ENCODE results near the gene TMEM39B.

The TMEM39B gene

DNA sequence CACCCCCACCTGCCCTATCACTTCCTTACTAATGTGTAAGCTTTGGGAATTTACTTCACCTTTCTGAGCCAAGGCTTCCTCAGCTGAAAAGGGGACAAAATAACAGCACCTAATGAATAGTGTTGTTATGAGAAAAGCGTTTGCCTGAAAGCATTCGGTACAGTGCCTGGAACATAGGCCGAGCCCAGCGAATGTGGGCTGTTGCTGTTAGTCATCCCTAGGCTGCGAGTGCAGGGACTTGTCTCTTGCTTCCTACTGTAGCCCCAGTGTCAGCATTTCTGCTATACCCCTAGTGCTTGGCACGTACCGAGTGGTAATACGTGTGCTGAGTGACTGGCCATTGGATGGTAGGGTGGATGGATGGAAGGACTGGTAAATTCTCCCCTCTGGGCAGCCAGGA, 18.4 kb downstream of the TMEM39B start:
- TF ChIP-seq, protein P1, sequence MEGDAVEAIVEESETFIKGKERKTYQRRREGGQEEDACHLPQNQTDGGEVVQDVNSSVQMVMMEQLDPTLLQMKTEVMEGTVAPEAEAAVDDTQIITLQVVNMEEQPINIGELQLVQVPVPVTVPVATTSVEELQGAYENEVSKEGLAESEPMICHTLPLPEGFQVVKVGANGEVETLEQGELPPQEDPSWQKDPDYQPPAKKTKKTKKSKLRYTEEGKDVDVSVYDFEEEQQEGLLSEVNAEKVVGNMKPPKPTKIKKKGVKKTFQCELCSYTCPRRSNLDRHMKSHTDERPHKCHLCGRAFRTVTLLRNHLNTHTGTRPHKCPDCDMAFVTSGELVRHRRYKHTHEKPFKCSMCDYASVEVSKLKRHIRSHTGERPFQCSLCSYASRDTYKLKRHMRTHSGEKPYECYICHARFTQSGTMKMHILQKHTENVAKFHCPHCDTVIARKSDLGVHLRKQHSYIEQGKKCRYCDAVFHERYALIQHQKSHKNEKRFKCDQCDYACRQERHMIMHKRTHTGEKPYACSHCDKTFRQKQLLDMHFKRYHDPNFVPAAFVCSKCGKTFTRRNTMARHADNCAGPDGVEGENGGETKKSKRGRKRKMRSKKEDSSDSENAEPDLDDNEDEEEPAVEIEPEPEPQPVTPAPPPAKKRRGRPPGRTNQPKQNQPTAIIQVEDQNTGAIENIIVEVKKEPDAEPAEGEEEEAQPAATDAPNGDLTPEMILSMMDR (IDR thresholded peaks at IDR 0.05) = no peak
- no peaks in the 10 kb centered on the region for H3K4me1 Mint-ChIP-seq
- peaks cover 65% of the 10 kb centered on the region for H3K36me3 Mint-ChIP-seq (ENCODE audit: low read depth)
- no peaks in the 10 kb centered on the region for H3K9me3 Mint-ChIP-seq
- no peak for DNase-seq
- H3K27ac Mint-ChIP-seq = no peak overlapping the region
- no peak overlapping the region for H3K4me3 Mint-ChIP-seq
- no peaks in the 10 kb centered on the region for H3K27me3 Mint-ChIP-seq (ENCODE audit: low read depth, poor library complexity)

DNA sequence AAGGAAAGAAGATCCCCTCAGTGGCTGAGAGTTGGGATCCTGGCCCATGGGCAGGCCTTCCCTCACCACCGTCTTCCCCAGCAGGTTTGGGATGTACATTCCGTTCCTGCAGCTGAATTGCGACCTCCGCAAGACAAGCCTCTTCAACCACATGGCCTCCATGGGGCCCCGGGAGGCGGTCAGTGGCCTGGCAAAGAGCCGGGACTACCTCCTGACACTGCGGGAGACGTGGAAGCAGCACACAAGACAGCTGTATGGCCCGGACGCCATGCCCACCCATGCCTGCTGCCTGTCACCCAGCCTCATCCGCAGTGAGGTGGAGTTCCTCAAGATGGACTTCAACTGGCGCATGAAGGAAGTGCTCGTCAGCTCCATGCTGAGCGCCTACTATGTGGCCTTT, 18.9 kb downstream of the TMEM39B start:
- DNase-seq = no peak
- TF ChIP-seq, protein P1 (IDR thresholded peaks at IDR 0.05) = no peak
- no peaks in the 10 kb centered on the region for H3K4me1 Mint-ChIP-seq
- no peaks in the 10 kb centered on the region for H3K27me3 Mint-ChIP-seq (ENCODE audit: low read depth, poor library complexity)
- H3K27ac Mint-ChIP-seq = peak overlapping the region; percentile 80
- peaks cover 63% of the 10 kb centered on the region for H3K36me3 Mint-ChIP-seq (ENCODE audit: low read depth)
- no peak overlapping the region for H3K4me3 Mint-ChIP-seq
- no peaks in the 10 kb centered on the region for H3K9me3 Mint-ChIP-seq

DNA sequence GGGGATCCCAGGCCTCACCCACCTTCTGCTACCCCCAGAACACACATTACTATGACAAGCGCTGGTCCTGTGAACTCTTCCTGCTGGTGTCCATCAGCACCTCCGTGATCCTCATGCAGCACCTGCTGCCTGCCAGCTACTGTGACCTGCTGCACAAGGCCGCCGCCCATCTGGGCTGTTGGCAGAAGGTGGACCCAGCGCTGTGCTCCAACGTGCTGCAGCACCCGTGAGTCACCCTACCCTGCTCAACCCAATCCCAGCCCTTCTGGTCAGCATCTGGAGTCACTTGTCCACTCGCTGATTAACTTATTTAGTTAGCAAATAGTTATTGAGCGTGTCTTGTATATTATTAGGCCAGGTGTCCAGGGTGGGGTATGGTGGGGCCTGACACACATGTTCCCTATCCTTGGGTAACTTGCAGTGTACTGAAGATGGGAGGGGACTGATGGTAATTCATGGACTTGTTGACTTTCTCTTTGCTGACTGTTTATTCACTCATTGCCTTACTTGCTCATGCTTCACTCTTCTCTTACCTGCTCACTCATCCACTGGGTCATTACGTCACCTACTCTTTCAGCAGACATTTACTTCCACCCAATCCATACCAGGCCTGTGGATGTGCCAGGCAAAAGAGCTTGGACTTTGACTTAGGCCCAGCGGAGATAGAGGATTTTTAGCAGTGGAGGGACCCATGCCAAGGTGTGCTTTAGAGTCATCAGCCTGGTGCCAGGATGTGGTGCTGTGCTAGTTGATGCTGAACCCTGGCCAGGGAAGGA, 22.2 kb downstream of the TMEM39B start:
- Mint-ChIP-seq H3K27me3 (ENCODE audit: low read depth, poor library complexity) (no peaks in the 10 kb centered on the region), H3K4me3 (no peak overlapping the region), H3K4me1 (no peaks in the 10 kb centered on the region), H3K36me3 (ENCODE audit: low read depth) (peaks cover 74% of the 10 kb centered on the region), H3K9me3 (no peaks in the 10 kb centered on the region), H3K27ac (no peak overlapping the region)
- TF ChIP-seq, protein P1 (IDR thresholded peaks at IDR 0.05) = no peak
- DNase-seq = no peak

DNA sequence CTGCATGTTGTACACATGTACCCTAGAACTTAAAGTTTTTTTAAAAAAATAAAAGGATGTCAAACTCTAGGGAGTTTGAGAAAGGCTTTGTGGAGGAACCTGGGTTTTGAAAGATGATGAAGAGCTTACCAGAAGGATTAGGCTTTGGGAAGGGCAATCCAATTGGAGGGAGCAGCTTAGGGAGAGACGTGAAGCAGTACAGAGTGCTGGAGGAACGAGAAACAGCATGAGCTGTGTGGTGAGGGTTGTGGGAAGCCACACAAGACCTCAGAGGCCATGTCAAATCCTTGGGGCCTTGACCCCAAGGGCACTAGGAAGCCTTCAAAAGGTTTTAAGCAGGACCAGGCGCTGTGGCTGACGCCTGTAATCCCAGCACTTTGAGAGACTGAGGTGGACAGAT, 26.7 kb downstream of the TMEM39B start:
- no peak for DNase-seq
- H3K9me3 Mint-ChIP-seq = no peaks in the 10 kb centered on the region
- no peaks in the 10 kb centered on the region for H3K27me3 Mint-ChIP-seq (ENCODE audit: low read depth, poor library complexity)
- peaks cover 73% of the 10 kb centered on the region for H3K36me3 Mint-ChIP-seq (ENCODE audit: low read depth)
- H3K27ac Mint-ChIP-seq = no peak overlapping the region
- H3K4me3 Mint-ChIP-seq = no peak overlapping the region
- peaks cover 4% of the 10 kb centered on the region for H3K4me1 Mint-ChIP-seq
- TF ChIP-seq, protein P1 (IDR thresholded peaks at IDR 0.05) = no peak

DNA sequence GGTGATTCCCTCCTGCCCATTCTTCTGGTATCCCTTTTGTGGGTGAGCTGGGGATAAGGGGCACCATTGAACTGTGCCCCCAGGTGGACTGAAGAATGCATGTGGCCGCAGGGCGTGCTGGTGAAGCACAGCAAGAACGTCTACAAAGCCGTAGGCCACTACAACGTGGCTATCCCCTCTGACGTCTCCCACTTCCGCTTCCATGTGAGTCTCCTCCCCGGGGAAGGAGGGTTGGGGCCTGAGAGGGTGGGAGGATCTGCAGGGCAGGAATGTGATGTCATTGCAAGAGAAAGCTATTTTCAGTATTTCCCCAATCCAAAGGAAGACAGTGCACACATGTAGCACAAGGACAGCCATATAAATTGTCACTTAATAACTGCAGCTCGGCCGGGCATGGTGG, 27.6 kb downstream of the TMEM39B start:
- peaks cover 4% of the 10 kb centered on the region for H3K4me1 Mint-ChIP-seq
- peaks cover 63% of the 10 kb centered on the region for H3K36me3 Mint-ChIP-seq (ENCODE audit: low read depth)
- TF ChIP-seq, protein P1 (IDR thresholded peaks at IDR 0.05) = no peak
- H3K9me3 Mint-ChIP-seq = no peaks in the 10 kb centered on the region
- DNase-seq = no peak
- H3K27me3 Mint-ChIP-seq (ENCODE audit: low read depth, poor library complexity) = no peaks in the 10 kb centered on the region
- no peak overlapping the region for H3K27ac Mint-ChIP-seq
- no peak overlapping the region for H3K4me3 Mint-ChIP-seq
